GM23338 (cell line): ENCODE data around the gene PTPRN2. TPM values are rescaled to one million over a fixed set of nuclear protein-coding genes. Genes with fewer than 3 reads are reported as not detected.

ENCODE experiments used
- ATAC-seq: fragments of 200-7000 bp; cut with Tn5 transposase; 3 replicates; pipeline ENCODE4 v1.9.1; 2020
- DNase-seq: peaks from one replicate; pipeline ENCODE4 v3.0.0-alpha.2; 2015; ENCODE audit warnings: low spot score
- H2AFZ ChIP-seq: fragments of 200-600 bp; sonication (generic); 2 replicates; pipeline ENCODE4 v1.8.0; 2016; ENCODE audit warnings: antibody characterized with exemption, mild to moderate bottlenecking, moderate library complexity
- H3F3A ChIP-seq: fragments of 200-600 bp; sonication (generic); replicated peaks from 2 replicates; pipeline ENCODE4 v1.8.0; 2017; ENCODE audit warnings: antibody characterized with exemption, mixed run types, low read depth
- H3K27ac ChIP-seq: fragments of 200-600 bp; sonication (generic); 2 replicates; pipeline ENCODE4 v1.6.1; 2016; ENCODE audit warnings: low read depth
- H3K27me3 ChIP-seq: fragments of 200-600 bp; sonication (generic); 2 replicates; pipeline ENCODE4 v1.8.0; 2016; ENCODE audit warnings: mild to moderate bottlenecking, mixed run types, moderate library complexity; ENCODE audit not compliant: insufficient read depth
- H3K36me3 ChIP-seq: fragments of 200-600 bp; sonication (generic); 2 replicates; pipeline ENCODE4 v1.8.0; 2016; ENCODE audit warnings: mild to moderate bottlenecking; ENCODE audit not compliant: insufficient read depth
- H3K4me1 ChIP-seq: fragments of 200-600 bp; sonication (generic); 2 replicates; pipeline ENCODE4 v1.8.0; 2016; ENCODE audit warnings: mild to moderate bottlenecking, moderate library complexity; ENCODE audit not compliant: insufficient read depth
- H3K4me2 ChIP-seq: fragments of 200-600 bp; sonication (generic); 2 replicates; pipeline ENCODE4 v1.7.1; 2017; ENCODE audit warnings: mixed run types
- H3K4me3 ChIP-seq: fragments of 200-600 bp; sonication (generic); 2 replicates; pipeline ENCODE4 v1.6.1; 2016; ENCODE audit warnings: mixed run types
- H3K79me2 ChIP-seq: fragments of 200-600 bp; sonication (generic); replicated peaks from 2 replicates; pipeline ENCODE4 v1.8.0; 2017; ENCODE audit warnings: mild to moderate bottlenecking; ENCODE audit not compliant: insufficient read depth
- H3K9me2 ChIP-seq: fragments of 200-600 bp; sonication (generic); 2 replicates; pipeline ENCODE4 v1.8.0; 2017; ENCODE audit not compliant: insufficient read depth
- H4K20me1 ChIP-seq: fragments of 200-600 bp; sonication (generic); replicated peaks from 2 replicates; pipeline ENCODE4 v1.8.0; 2017; ENCODE audit warnings: mild to moderate bottlenecking; ENCODE audit not compliant: insufficient read depth
- H3K27ac Mint-ChIP-seq: 2 replicates; pipeline ENCODE4 v1.8.0; 2020; ENCODE audit warnings: inconsistent platforms, mild to moderate bottlenecking, moderate library complexity, mixed read lengths
- H3K27me3 Mint-ChIP-seq: 3 replicates; pipeline ENCODE4 v1.8.0; 2022; ENCODE audit warnings: low read depth, mild to moderate bottlenecking, moderate library complexity, mixed read lengths, inconsistent platforms; ENCODE audit not compliant: insufficient read depth, poor library complexity
- H3K36me3 Mint-ChIP-seq: 3 replicates; pipeline ENCODE4 v1.8.0; 2021; ENCODE audit warnings: low read depth, mild to moderate bottlenecking, inconsistent platforms, moderate library complexity, mixed read lengths
- H3K4me1 Mint-ChIP-seq: 3 replicates; pipeline ENCODE4 v1.8.0; 2020; ENCODE audit warnings: mild to moderate bottlenecking, inconsistent platforms, mixed read lengths
- H3K4me3 Mint-ChIP-seq: 3 replicates; pipeline ENCODE4 v1.8.0; 2021; ENCODE audit warnings: moderate library complexity, mild to moderate bottlenecking, inconsistent platforms, mixed read lengths
- H3K9me3 Mint-ChIP-seq: 3 replicates; pipeline ENCODE4 v1.8.0; 2020; ENCODE audit warnings: moderate library complexity, mild to moderate bottlenecking, inconsistent platforms, mixed read lengths
- EZH2 ChIP-seq: fragments of 200-600 bp; sonication (generic); IDR thresholded peaks from one replicate; pipeline ENCODE4 v1.8.0; 2017; ENCODE audit warnings: antibody characterized with exemption, mild to moderate bottlenecking, low read depth; ENCODE audit not compliant: unreplicated experiment
- EZH2phosphoT487 ChIP-seq: fragments of 200-600 bp; sonication (generic); IDR thresholded peaks from one replicate; pipeline ENCODE4 v1.8.1; 2018; ENCODE audit warnings: antibody characterized with exemption; ENCODE audit not compliant: unreplicated experiment
- JUNB ChIP-seq: IDR thresholded peaks from one replicate; pipeline ENCODE4 v1.6.1; 2016; ENCODE audit warnings: antibody characterized with exemption; ENCODE audit not compliant: unreplicated experiment
- POLR2AphosphoS5 ChIP-seq: IDR thresholded peaks from 2 replicates; pipeline ENCODE4 v1.6.1; 2016; ENCODE audit warnings: antibody characterized with exemption, low read depth
- polyA plus RNA-seq: library from polyadenylated mRNA; unstranded; fragments of >200 nt; fragmentation: Nextera tagmentation; extraction: Ambion mirVana; gene quantifications from 2 replicates; pipeline ENCODE4 v1.2.1, GENCODE V29; 2016
- total RNA-seq: library from RNA; depleted of rRNA; stranded (reverse); fragments of >200 nt; shearing (Covaris generic); gene quantifications from 2 replicates; pipeline ENCODE4 v1.2.3, GENCODE V29; 2014
- TF ChIP-seq, protein P1 (sequence below): fragments of 250-450 bp; sonication (Bioruptor Pico); IDR thresholded peaks from 2 replicates; pipeline ENCODE4 v1.5.0; 2020; ENCODE audit warnings: mild to moderate bottlenecking, moderate library complexity
- TF ChIP-seq, protein P2 (sequence below), 2 experiments: fragments of 200-600 bp in 1 of 2; sonication (generic) in 1 of 2; conservative IDR thresholded peaks; 2 replicates each; pipeline versions ENCODE4 v1.5.1 to v1.6.1; 2016 to 2017; ENCODE audit warnings: antibody characterized with exemption in 2 of 2, low read depth in 2 of 2, mild to moderate bottlenecking in 2 of 2, moderate library complexity in 1 of 2
- TF ChIP-seq, protein P3 (sequence below): IDR thresholded peaks from one replicate; pipeline ENCODE4 v1.6.1; 2018; ENCODE audit warnings: antibody characterized with exemption; ENCODE audit not compliant: unreplicated experiment

PTPRN2 gene
- total and polyA plus RNA-seq, 2 experiments from 2014 or later = 0.87 to 4.0 TPM

DNA sequence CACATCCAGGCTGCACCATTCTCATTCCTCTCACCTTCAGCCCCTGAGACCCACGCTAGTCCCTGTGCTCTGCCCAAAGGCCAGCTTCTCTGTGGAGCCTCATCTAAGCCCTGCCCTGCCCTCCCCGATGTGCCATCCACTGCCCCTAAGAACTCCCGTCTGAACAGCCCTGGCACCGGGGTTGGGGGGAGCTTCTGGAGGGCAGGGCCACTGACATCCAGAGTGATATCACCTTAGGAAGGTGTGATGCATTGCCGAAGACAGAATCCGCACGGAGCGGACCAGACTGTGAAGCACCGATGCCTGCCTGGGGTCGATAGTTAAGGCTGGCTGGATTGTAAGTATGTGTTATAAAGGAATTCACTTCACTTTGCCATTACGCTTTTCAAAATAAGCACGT is 511.0 kb downstream of the PTPRN2 start:
- Histone ChIP-seq H3K79me2 (no peaks in the 10 kb centered on the region), H3K27ac (no peak overlapping the region), H3F3A (no peaks in the 10 kb centered on the region), H3K4me3 (no peak overlapping the region), H3K9me2 (no peaks in the 10 kb centered on the region), H3K27me3 (no peaks in the 10 kb centered on the region), H3K4me1 (no peaks in the 10 kb centered on the region), H2AFZ (no peak overlapping the region), H4K20me1 (no peaks in the 10 kb centered on the region), H3K36me3 (no peaks in the 10 kb centered on the region), H3K4me2 (no peak overlapping the region)
- no peak for ATAC-seq
- Mint-ChIP-seq H3K9me3 (peaks cover 99% of the 10 kb centered on the region), H3K27me3 (peaks cover 11% of the 10 kb centered on the region), H3K4me3 (no peak overlapping the region), H3K4me1 (no peaks in the 10 kb centered on the region), H3K36me3 (peaks cover 55% of the 10 kb centered on the region), H3K27ac (no peak overlapping the region)
- TF ChIP-seq, protein P1, sequence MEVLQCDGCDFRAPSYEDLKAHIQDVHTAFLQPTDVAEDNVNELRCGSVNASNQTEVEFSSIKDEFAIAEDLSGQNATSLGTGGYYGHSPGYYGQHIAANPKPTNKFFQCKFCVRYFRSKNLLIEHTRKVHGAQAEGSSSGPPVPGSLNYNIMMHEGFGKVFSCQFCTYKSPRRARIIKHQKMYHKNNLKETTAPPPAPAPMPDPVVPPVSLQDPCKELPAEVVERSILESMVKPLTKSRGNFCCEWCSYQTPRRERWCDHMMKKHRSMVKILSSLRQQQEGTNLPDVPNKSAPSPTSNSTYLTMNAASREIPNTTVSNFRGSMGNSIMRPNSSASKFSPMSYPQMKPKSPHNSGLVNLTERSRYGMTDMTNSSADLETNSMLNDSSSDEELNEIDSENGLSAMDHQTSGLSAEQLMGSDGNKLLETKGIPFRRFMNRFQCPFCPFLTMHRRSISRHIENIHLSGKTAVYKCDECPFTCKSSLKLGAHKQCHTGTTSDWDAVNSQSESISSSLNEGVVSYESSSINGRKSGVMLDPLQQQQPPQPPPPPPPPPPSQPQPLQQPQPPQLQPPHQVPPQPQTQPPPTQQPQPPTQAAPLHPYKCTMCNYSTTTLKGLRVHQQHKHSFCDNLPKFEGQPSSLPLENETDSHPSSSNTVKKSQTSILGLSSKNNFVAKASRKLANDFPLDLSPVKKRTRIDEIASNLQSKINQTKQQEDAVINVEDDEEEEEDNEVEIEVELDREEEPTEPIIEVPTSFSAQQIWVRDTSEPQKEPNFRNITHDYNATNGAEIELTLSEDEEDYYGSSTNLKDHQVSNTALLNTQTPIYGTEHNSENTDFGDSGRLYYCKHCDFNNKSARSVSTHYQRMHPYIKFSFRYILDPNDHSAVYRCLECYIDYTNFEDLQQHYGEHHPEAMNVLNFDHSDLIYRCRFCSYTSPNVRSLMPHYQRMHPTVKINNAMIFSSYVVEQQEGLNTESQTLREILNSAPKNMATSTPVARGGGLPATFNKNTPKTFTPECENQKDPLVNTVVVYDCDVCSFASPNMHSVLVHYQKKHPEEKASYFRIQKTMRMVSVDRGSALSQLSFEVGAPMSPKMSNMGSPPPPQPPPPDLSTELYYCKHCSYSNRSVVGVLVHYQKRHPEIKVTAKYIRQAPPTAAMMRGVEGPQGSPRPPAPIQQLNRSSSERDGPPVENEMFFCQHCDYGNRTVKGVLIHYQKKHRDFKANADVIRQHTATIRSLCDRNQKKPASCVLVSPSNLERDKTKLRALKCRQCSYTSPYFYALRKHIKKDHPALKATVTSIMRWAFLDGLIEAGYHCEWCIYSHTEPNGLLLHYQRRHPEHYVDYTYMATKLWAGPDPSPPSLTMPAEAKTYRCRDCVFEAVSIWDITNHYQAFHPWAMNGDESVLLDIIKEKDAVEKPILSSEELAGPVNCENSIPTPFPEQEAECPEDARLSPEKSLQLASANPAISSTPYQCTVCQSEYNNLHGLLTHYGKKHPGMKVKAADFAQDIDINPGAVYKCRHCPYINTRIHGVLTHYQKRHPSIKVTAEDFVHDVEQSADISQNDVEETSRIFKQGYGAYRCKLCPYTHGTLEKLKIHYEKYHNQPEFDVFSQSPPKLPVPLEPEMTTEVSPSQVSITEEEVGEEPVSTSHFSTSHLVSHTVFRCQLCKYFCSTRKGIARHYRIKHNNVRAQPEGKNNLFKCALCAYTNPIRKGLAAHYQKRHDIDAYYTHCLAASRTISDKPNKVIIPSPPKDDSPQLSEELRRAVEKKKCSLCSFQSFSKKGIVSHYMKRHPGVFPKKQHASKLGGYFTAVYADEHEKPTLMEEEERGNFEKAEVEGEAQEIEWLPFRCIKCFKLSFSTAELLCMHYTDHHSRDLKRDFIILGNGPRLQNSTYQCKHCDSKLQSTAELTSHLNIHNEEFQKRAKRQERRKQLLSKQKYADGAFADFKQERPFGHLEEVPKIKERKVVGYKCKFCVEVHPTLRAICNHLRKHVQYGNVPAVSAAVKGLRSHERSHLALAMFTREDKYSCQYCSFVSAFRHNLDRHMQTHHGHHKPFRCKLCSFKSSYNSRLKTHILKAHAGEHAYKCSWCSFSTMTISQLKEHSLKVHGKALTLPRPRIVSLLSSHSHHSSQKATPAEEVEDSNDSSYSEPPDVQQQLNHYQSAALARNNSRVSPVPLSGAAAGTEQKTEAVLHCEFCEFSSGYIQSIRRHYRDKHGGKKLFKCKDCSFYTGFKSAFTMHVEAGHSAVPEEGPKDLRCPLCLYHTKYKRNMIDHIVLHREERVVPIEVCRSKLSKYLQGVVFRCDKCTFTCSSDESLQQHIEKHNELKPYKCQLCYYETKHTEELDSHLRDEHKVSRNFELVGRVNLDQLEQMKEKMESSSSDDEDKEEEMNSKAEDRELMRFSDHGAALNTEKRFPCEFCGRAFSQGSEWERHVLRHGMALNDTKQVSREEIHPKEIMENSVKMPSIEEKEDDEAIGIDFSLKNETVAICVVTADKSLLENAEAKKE (CRISPR knock-in tag) = no peak
- TF ChIP-seq, protein P2, sequence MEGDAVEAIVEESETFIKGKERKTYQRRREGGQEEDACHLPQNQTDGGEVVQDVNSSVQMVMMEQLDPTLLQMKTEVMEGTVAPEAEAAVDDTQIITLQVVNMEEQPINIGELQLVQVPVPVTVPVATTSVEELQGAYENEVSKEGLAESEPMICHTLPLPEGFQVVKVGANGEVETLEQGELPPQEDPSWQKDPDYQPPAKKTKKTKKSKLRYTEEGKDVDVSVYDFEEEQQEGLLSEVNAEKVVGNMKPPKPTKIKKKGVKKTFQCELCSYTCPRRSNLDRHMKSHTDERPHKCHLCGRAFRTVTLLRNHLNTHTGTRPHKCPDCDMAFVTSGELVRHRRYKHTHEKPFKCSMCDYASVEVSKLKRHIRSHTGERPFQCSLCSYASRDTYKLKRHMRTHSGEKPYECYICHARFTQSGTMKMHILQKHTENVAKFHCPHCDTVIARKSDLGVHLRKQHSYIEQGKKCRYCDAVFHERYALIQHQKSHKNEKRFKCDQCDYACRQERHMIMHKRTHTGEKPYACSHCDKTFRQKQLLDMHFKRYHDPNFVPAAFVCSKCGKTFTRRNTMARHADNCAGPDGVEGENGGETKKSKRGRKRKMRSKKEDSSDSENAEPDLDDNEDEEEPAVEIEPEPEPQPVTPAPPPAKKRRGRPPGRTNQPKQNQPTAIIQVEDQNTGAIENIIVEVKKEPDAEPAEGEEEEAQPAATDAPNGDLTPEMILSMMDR (conservative IDR thresholded peaks at IDR 0.05; ENCODE audit: low read depth in 2 of 2) = no peak
- TF ChIP-seq JUNB (no peak), EZH2 (no peak), POLR2AphosphoS5 (no peak), EZH2phosphoT487 (no peak)
- TF ChIP-seq, protein P3, sequence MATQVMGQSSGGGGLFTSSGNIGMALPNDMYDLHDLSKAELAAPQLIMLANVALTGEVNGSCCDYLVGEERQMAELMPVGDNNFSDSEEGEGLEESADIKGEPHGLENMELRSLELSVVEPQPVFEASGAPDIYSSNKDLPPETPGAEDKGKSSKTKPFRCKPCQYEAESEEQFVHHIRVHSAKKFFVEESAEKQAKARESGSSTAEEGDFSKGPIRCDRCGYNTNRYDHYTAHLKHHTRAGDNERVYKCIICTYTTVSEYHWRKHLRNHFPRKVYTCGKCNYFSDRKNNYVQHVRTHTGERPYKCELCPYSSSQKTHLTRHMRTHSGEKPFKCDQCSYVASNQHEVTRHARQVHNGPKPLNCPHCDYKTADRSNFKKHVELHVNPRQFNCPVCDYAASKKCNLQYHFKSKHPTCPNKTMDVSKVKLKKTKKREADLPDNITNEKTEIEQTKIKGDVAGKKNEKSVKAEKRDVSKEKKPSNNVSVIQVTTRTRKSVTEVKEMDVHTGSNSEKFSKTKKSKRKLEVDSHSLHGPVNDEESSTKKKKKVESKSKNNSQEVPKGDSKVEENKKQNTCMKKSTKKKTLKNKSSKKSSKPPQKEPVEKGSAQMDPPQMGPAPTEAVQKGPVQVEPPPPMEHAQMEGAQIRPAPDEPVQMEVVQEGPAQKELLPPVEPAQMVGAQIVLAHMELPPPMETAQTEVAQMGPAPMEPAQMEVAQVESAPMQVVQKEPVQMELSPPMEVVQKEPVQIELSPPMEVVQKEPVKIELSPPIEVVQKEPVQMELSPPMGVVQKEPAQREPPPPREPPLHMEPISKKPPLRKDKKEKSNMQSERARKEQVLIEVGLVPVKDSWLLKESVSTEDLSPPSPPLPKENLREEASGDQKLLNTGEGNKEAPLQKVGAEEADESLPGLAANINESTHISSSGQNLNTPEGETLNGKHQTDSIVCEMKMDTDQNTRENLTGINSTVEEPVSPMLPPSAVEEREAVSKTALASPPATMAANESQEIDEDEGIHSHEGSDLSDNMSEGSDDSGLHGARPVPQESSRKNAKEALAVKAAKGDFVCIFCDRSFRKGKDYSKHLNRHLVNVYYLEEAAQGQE = no peak
- no peak for DNase-seq
